ENCODE results near the gene ACP2. TPM values are rescaled to one million over a fixed set of nuclear protein-coding genes. Genes with fewer than 3 reads are reported as not detected.
"Not testable (repeated sequence)": the region's sequence is repeated elsewhere in the genome, so short reads cannot be mapped to it uniquely, and the experiment has no call there.

ACP2 gene
- total RNA-seq, 4 donors from 2014 or later, result 20.2 to 38.9 (median 21.9) TPM

- WGBS, 2 donors, result 0 to 1% methylated on average over 12 to 13 of the region's 15 CpGs
- TF ChIP-seq CTCF (IDR thresholded peaks at IDR 0.05) (no peak), POLR2A (IDR thresholded peaks at IDR 0.05) (no peak)
- intact Hi-C loops (cut with DNase I; ENCODE audit: low total_unique reads), result no loop called here
Measured at GRCh38 chr11:47215366-47215910, 33.2 kb downstream of the ACP2 start.

DNA sequence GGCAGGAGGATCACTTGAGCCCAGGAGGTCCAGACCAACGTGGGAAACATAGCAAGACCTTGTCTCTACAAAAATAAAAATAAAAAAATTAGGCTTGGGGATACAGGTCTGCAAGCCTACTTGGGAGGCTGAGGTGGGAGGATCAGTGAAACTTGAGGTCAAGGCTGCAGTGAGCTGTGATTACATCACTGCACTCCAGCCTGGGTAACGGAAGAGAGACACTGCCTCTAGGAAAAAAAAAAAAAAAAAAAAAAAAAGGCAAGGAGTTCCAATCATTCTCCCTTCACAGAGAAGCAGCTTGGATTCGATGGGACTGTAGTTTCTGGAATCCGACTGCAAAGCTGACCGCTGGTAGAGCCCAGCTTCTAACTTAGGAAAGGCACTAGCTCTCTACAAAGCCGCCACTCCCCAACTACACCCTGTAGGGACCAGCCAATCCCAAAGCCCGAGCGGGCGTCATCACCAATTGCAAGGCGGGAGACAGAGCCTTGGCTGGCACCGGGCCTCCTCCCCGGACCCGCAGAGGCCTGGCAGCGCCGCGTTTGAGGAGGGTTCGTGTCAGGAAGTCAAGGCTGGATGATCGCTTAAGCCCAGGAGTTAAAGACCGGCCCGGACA, 34.6 kb downstream of the ACP2 start:
- 5 to 12% methylated on average over 20 of the region's 20 CpGs for WGBS, 2 donors
- peak; percentile 92 to 99 for DNase-seq (ENCODE audit: low spot score in 2 of 2)
- H3K4me3 ChIP-seq (ENCODE audit: low read depth, poor library complexity, severe bottlenecking), result peak overlapping the region; percentile 29
- intact Hi-C loops (cut with DNase I; ENCODE audit: low total_unique reads), result no loop called here
- TF ChIP-seq POLR2A (IDR thresholded peaks at IDR 0.05), result peak in 1 of 2 donors; percentile 24
- TF ChIP-seq CTCF (IDR thresholded peaks at IDR 0.05), result no peak

More at GRCh38 chr11:47215366-47215910, 33.2 kb downstream of the ACP2 start:
- DNase-seq (ENCODE audit: low spot score in 2 of 2), result no peak
- H3K4me3 ChIP-seq (ENCODE audit: low read depth, poor library complexity, severe bottlenecking), result peak overlapping the region; percentile 65

- DNase-seq (ENCODE audit: low spot score in 2 of 2), result no peak
- no peak overlapping the region for H3K4me3 ChIP-seq (ENCODE audit: low read depth, poor library complexity, severe bottlenecking)
- TF ChIP-seq CTCF (IDR thresholded peaks at IDR 0.05) (no peak), POLR2A (IDR thresholded peaks at IDR 0.05) (no peak)
- intact Hi-C loops (cut with DNase I; ENCODE audit: low total_unique reads), result no loop called here
- 66 to 67% methylated on average over 12 of the region's 12 CpGs for WGBS, 2 donors
Measured at GRCh38 chr11:47212938-47213337, 35.7 kb downstream of the ACP2 start.

DNA sequence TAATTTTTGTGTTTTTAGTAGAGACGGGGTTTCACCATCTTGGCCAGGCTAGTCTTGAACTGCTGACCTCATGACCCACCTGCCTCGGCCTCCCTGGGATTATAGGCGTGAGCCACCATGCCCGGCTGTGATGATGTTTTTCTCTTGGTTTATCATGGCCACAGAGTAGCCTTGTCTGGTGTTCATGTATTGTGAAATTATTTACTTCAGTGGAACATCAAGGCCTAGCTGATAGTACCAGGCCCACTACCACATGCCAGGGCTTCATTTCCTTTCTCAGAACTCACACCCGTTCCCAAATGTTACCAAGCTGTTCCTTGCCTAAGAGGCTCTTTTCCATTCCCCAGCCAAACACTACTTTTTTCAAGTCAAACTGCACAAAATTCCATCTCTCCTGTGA, 40.0 kb downstream of the ACP2 start:
- no peak overlapping the region for H3K4me3 ChIP-seq (ENCODE audit: low read depth, poor library complexity, severe bottlenecking)
- TF ChIP-seq CTCF (IDR thresholded peaks at IDR 0.05) (no peak), POLR2A (IDR thresholded peaks at IDR 0.05) (no peak)
- WGBS, 2 donors, result 92 to 93% methylated on average over 5 of the region's 5 CpGs
- no peak for DNase-seq (ENCODE audit: low spot score in 2 of 2)
- intact Hi-C loops (cut with DNase I; ENCODE audit: low total_unique reads), result no loop called here

DNA sequence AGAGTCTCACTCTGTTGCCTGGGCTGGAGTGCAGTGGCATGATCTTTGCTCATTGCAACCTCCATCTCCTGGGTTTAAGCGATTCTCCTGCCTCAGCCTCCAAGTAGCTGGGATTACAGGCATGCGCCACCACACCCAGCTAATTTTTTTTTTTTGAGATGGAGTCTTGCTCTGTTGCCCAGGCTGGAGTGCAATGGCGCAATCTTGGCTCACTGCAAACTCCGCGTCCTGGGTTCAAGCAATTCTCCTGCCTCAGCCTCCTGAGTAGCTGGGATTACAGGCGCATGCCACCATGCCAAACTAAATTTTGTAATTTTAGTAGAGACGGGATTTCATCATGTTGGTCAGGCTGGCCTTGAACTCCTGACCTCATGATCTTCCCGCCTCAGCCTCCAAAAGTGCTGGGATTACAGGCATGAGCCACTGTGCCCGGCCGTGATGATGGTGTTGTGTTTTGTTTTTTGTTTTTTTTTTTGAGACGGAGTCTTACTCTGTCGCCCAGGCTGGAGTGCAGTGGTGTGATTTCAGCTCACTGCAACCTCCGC, 40.5 kb downstream of the ACP2 start:
- DNase-seq (ENCODE audit: low spot score in 2 of 2); H3K4me3 ChIP-seq (ENCODE audit: low read depth, poor library complexity, severe bottlenecking); intact Hi-C loops (cut with DNase I; ENCODE audit: low total_unique reads): not testable (repeated sequence)
- 97% methylated on average over 13 of the region's 13 CpGs for WGBS, 2 donors

DNA sequence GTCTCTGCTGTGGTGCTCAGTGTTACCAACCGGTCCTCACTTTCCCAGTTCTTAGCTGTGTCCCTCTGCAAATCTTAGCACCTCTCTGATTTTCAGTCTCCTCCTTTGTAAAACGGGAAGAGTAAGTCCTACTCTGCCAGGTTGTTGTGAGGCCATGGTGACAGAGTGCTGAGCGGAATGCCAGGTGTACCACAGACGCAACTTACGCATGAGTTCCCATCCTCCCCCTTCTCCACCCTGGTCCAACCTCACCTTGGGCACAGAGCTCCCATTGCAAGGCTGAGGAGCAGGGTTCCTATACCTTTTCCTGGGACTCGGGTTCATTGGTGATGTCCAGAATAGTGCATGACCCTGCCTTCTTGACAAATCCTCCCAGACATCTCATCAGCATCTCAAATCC, 41.2 kb downstream of the ACP2 start:
- TF ChIP-seq POLR2A (IDR thresholded peaks at IDR 0.05) (no peak), CTCF (IDR thresholded peaks at IDR 0.05) (no peak)
- intact Hi-C loops (cut with DNase I; ENCODE audit: low total_unique reads), result no loop called here
- no peak for DNase-seq (ENCODE audit: low spot score in 2 of 2)
- H3K4me3 ChIP-seq (ENCODE audit: low read depth, poor library complexity, severe bottlenecking), result no peak overlapping the region
- WGBS, 2 donors, result 76 to 83% methylated on average over 6 of the region's 6 CpGs

DNA sequence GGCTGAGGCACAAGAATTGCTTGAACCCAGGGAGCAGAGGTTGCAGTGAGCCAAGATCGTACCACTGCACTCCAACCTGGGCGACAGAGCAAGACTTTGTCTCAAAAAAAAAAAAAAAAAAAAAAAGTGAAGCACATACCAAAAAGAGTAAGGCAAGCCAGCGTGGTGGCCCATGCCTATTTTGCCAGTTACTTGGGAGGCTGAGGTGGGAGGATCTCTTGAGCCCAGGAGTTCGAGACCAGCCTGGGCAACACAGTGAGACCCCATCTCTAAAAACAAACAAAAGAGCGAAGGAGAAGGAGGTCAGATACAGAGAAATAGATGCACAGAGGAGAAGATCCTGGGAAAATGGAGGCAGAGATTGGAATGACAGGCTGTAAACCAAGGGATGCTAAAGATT, 42.0 kb downstream of the ACP2 start:
- intact Hi-C loops (cut with DNase I; ENCODE audit: low total_unique reads), result not testable (repeated sequence)
- 92 to 97% methylated on average over 5 of the region's 5 CpGs for WGBS, 2 donors

More for the DNA sequence above, 42.0 kb downstream of the ACP2 start:
- not testable (repeated sequence) for H3K4me3 ChIP-seq (ENCODE audit: low read depth, poor library complexity, severe bottlenecking); DNase-seq (ENCODE audit: low spot score in 2 of 2)
